ENCODE measurements around the gene ADAM33. TPM values are rescaled to one million over a fixed set of nuclear protein-coding genes. Genes with fewer than 3 reads are reported as not detected.

ADAM33 gene
- total and polyA plus RNA-seq, 2 of the 8 experiments (the other 6 are each of a cell fraction or from before 2014, with no cell fraction given), result 4.2 to 6.0 TPM

- no peak overlapping the region for H3K56ac ChIP-seq (replicated peaks; ENCODE audit: insufficient read length, low read depth, low read length)
- peaks cover 0 to 2% (median 0%) of the 10 kb centered on the region in 4 experiments; a peak in 1 of 7 replicates for H3K27me3 ChIP-seq (replicated peaks in 1 of 4; ENCODE audit: control insufficient read depth in 3 of 4, extremely low read depth in 1 of 4, insufficient read depth in 3 of 4, low read length in 3 of 4)
- POLR2A ChIA-PET (ENCODE audit: partially characterized antibody), result no interaction called here
- H3K79me1 ChIP-seq (ENCODE audit: low read depth, low read length), result no peaks in the 10 kb centered on the region
- no peak overlapping the region for H3K4ac ChIP-seq (replicated peaks; ENCODE audit: insufficient read length, low read depth, low read length)
- no peak overlapping the region for H2BK20ac ChIP-seq (ENCODE audit: low read length)
- H2AK5ac ChIP-seq (ENCODE audit: low read depth, low read length), result no peak overlapping the region
- DNase-seq (ENCODE audit: low read depth in 1 of 2, low spot score in 2 of 2) (no peak), FAIRE-seq (no peak)
- CTCF ChIA-PET (ENCODE audit: partially characterized antibody), result interaction anchor here (0.8 to 5.3 kb wide), 8 partner anchors 11 to 97 kb away, joined by 3 to 28 read pairs (median 4); no protein-coding TSS in a partner anchor
- H3K23ac ChIP-seq (ENCODE audit: insufficient read length), result no peak overlapping the region
- no peaks in the 10 kb centered on the region for H3K79me2 ChIP-seq (ENCODE audit: control insufficient read depth in 1 of 2, insufficient read depth in 2 of 2, low read length in 2 of 2)
- H3K14ac ChIP-seq (ENCODE audit: insufficient read length), result no peak overlapping the region
- no peak overlapping the region for H2AFZ ChIP-seq (ENCODE audit: low read length)
- no peak overlapping the region for H2BK5ac ChIP-seq (ENCODE audit: low read depth, low read length)
- H3K18ac ChIP-seq (ENCODE audit: extremely low read depth, low read length), result no peak overlapping the region
- peaks cover 2% of the 10 kb centered on the region; the same call in 1 of the 2 replicates for H3K23me2 ChIP-seq (ENCODE audit: low read depth, low read length)
- peaks cover 0 to 17% of the 10 kb centered on the region in 2 experiments; a peak in 2 of 4 replicates for H3K9me3 ChIP-seq (ENCODE audit: insufficient read depth in 2 of 2, low read depth in 1 of 2, low read length in 1 of 2)
- H4K8ac ChIP-seq (ENCODE audit: extremely low read depth, insufficient read depth, low read length), result no peak overlapping the region
- no peak overlapping the region for H4K91ac ChIP-seq (replicated peaks; ENCODE audit: insufficient read length, low read length)
- 81% methylated on average over 12 of the region's 12 CpGs; no CpG with 5 or more reads in 1 of the 2 experiments for WGBS, 2 experiments (ENCODE audit: extremely low coverage in 1 of 2, insufficient coverage in 1 of 2, insufficient read length in 1 of 2, insufficient replicate concordance in 2 of 2, low coverage in 1 of 2, low lambda C conversion rate in 2 of 2, missing lambda C conversion rate in 1 of 2)
- H3K4me2 ChIP-seq (ENCODE audit: insufficient read depth in 1 of 2, low read depth in 2 of 2, low read length in 2 of 2), result no peak overlapping the region; a peak in 1 of 4 replicates
- no peak overlapping the region for H2BK120ac ChIP-seq (replicated peaks; ENCODE audit: low read depth, low read length)
- H3K4me1 ChIP-seq (replicated peaks in 1 of 4; ENCODE audit: control insufficient read depth in 3 of 4, insufficient read depth in 4 of 4, low read length in 3 of 4), result peaks cover 0 to 4% (median 0%) of the 10 kb centered on the region in 4 experiments; a peak in 3 of 7 replicates
- peaks cover 0 to 2% of the 10 kb centered on the region in 2 experiments for H4K20me1 ChIP-seq (replicated peaks in 1 of 2; ENCODE audit: control insufficient read depth in 1 of 2, insufficient read depth in 2 of 2, low read length in 2 of 2)
- H3K36me3 ChIP-seq (ENCODE audit: control insufficient read depth in 2 of 4, insufficient read depth in 4 of 4, low read length in 3 of 4), result peaks cover 0 to 5% (median 0%) of the 10 kb centered on the region in 4 experiments; a peak in 1 of 8 replicates
- no peak overlapping the region for H2BK15ac ChIP-seq (ENCODE audit: low read length)
- no peak overlapping the region for H2BK12ac ChIP-seq (ENCODE audit: low read depth, low read length)
- no peak overlapping the region for H3K9ac ChIP-seq (replicated peaks in 1 of 4; ENCODE audit: extremely low read depth in 1 of 4, low read depth in 3 of 4, low read length in 3 of 4)
- H3K4me3 ChIP-seq (ENCODE audit: extremely low read depth in 1 of 4, insufficient read depth in 2 of 4, low read depth in 3 of 4, low read length in 4 of 4), result no peak overlapping the region
- no peak overlapping the region for H3K27ac ChIP-seq (ENCODE audit: low read depth, low read length)
- H4K5ac ChIP-seq (ENCODE audit: insufficient read length, low read depth, low read length), result no peak overlapping the region
- TF ChIP-seq SAP30 (IDR thresholded peaks at IDR 0.05; ENCODE audit: insufficient read depth, insufficient replicate concordance, low read length), result no peak
- peak in 2 of 3 experiments; percentile 4 to 11; a peak in 2 of 4 replicates for TF ChIP-seq CTCF (IDR thresholded peaks at IDR 0.05; ENCODE audit: control extremely low read depth in 1 of 3, insufficient read depth in 1 of 3, low read depth in 1 of 3, low read length in 3 of 3)
- TF ChIP-seq BACH1 (IDR thresholded peaks at IDR 0.05; ENCODE audit: low read length), result no peak
- TF ChIP-seq YY1 (IDR thresholded peaks at IDR 0.05; ENCODE audit: low read depth, low read length), result no peak
- no peak for TF ChIP-seq ZNF274 (IDR thresholded peaks at IDR 0.05; ENCODE audit: borderline replicate concordance, extremely low read depth, low read length)
- no peak for TF ChIP-seq TAF1 (IDR thresholded peaks at IDR 0.05; ENCODE audit: low read depth, low read length)
- TF ChIP-seq TBP (IDR thresholded peaks at IDR 0.05; ENCODE audit: low read depth, low read length), result no peak
- TF ChIP-seq NANOG (IDR thresholded peaks at IDR 0.05; ENCODE audit: insufficient read depth, low read depth, low read length, poor library complexity, severe bottlenecking), result no peak
- TF ChIP-seq CBX5 (IDR thresholded peaks at IDR 0.05; ENCODE audit: low read depth, low read length), result no peak
These were observed 22.1 kb downstream of the ADAM33 start for GRCh38 chr20:3659492-3660261.

Measured in H1 (cell line).